ENCODE measurements around the gene NTRK1. TPM values are rescaled to one million over a fixed set of nuclear protein-coding genes. Genes with fewer than 3 reads are reported as not detected.

The NTRK1 gene
- total RNA-seq, 1 donor from 2014 or later: 0.69 TPM

GRCh38 chr1:156851779-156852417, 8.8 kb upstream of the NTRK1 start:
- peak; percentile 88 for DNase-seq
- intact Hi-C loops (cut with micrococcal nuclease): no loop called here
- peak; percentile 92 for ATAC-seq

GRCh38 chr1:156852418-156852874, 8.2 kb upstream of the NTRK1 start:
- peak; percentile 93 for DNase-seq
- intact Hi-C loops (cut with micrococcal nuclease): no loop called here
- ATAC-seq: peak; percentile 94

GRCh38 chr1:156853761-156854160, 6.9 kb upstream of the NTRK1 start:
- intact Hi-C loops (cut with micrococcal nuclease): no loop called here
- DNase-seq (no peak), ATAC-seq (no peak)

- ATAC-seq (no peak), DNase-seq (no peak)
- intact Hi-C loops (cut with micrococcal nuclease): no loop called here
Observed at GRCh38 chr1:156854634-156855033, 6.0 kb upstream of the NTRK1 start.

GRCh38 chr1:156856282-156856785, 4.3 kb upstream of the NTRK1 start:
- DNase-seq: no peak
- no peak for ATAC-seq
- intact Hi-C loops (cut with micrococcal nuclease): no loop called here

GRCh38 chr1:156857532-156857931, 3.1 kb upstream of the NTRK1 start:
- DNase-seq: no peak
- intact Hi-C loops (cut with micrococcal nuclease): no loop called here
- no peak for ATAC-seq

GRCh38 chr1:156858555-156858956, 2.1 kb upstream of the NTRK1 start:
- peak; percentile 73 for DNase-seq
- intact Hi-C loops (cut with micrococcal nuclease): no loop called here
- peak; percentile 71 for ATAC-seq

GRCh38 chr1:156858959-156859522, 1.6 kb upstream of the NTRK1 start, which contains the start of gene INSRR:
Gene INSRR (minus strand): TSS chr1:156859117. CDS start chr1:156858621, 496 bp downstream.
- ATAC-seq: peak; percentile 59
- peak; percentile 52 for DNase-seq
- intact Hi-C loops (cut with micrococcal nuclease): no loop called here

GRCh38 chr1:156859523-156860112, 1.0 kb upstream of the NTRK1 start:
- ATAC-seq (peak; percentile 60), DNase-seq (peak; percentile 40)
- intact Hi-C loops (cut with micrococcal nuclease): no loop called here

- peak; percentile 73 for DNase-seq
- intact Hi-C loops (cut with micrococcal nuclease): no loop called here
- peak; percentile 77 for ATAC-seq
Observed at GRCh38 chr1:156860113-156860627, 495 bp upstream of the NTRK1 start.

GRCh38 chr1:156862584-156862983, 1.9 kb downstream of the NTRK1 start:
- ATAC-seq (no peak), DNase-seq (no peak)
- intact Hi-C loops (cut with micrococcal nuclease): no loop called here

GRCh38 chr1:156862997-156863599, 2.4 kb downstream of the NTRK1 start:
- ATAC-seq: no peak
- no peak for DNase-seq
- intact Hi-C loops (cut with micrococcal nuclease): no loop called here

- intact Hi-C loops (cut with micrococcal nuclease): no loop called here
- ATAC-seq: no peak
- no peak for DNase-seq
Observed at GRCh38 chr1:156863631-156864030, 3.0 kb downstream of the NTRK1 start.

GRCh38 chr1:156864796-156865195, 4.1 kb downstream of the NTRK1 start:
- DNase-seq (no peak), ATAC-seq (no peak)
- intact Hi-C loops (cut with micrococcal nuclease): no loop called here

- DNase-seq (no peak), ATAC-seq (no peak)
- intact Hi-C loops (cut with micrococcal nuclease): no loop called here
Observed at GRCh38 chr1:156865258-156865657, 4.6 kb downstream of the NTRK1 start.

- no peak for ATAC-seq
- intact Hi-C loops (cut with micrococcal nuclease): no loop called here
Observed at GRCh38 chr1:156865865-156866248, 5.2 kb downstream of the NTRK1 start.

GRCh38 chr1:156866249-156866909, 5.7 kb downstream of the NTRK1 start:
- intact Hi-C loops (cut with micrococcal nuclease): no loop called here
- ATAC-seq (no peak), DNase-seq (no peak)

More at GRCh38 chr1:156865865-156866248, 5.2 kb downstream of the NTRK1 start:
- DNase-seq: no peak

GRCh38 chr1:156868341-156868740, 7.7 kb downstream of the NTRK1 start:
- ATAC-seq: no peak
- intact Hi-C loops (cut with micrococcal nuclease): no loop called here
- no peak for DNase-seq

- ATAC-seq (no peak), DNase-seq (no peak)
- intact Hi-C loops (cut with micrococcal nuclease): no loop called here
Observed at GRCh38 chr1:156869455-156869854, 8.8 kb downstream of the NTRK1 start.
